Esophagus muscularis mucosa (tissue), 4 donors: ENCODE results near the gene ECD. TPM values are rescaled to one million over a fixed set of nuclear protein-coding genes. Genes with fewer than 3 reads are reported as not detected.

Experiments
- DNase-seq: peaks from one replicate; pipeline ENCODE4 v3.0.0-alpha.2; 2017; ENCODE audit errors: extremely low spot score
- H3K27ac ChIP-seq, 4 donors: fragments of 200-600 bp; sonication (generic); replicated peaks in 1 of 4; 1 replicate in 3 of 4; 2 replicates in 1 of 4; pipeline ENCODE4 v1.5.1; 2016 to 2019; ENCODE audit warnings: mild to moderate bottlenecking in 1 of 4
- H3K27me3 ChIP-seq, 4 donors: fragments of 200-600 bp; sonication (generic); one replicate each; pipeline versions ENCODE4 v1.5.1 to v1.6.0; 2016 to 2019
- H3K36me3 ChIP-seq, 4 donors: fragments of 200-600 bp; sonication (generic); one replicate each; pipeline ENCODE4 v1.5.1; 2016 to 2019
- H3K4me1 ChIP-seq, 4 donors: fragments of 200-600 bp; sonication (generic); one replicate each; pipeline ENCODE4 v1.5.1; 2016 to 2019
- H3K4me3 ChIP-seq, 4 donors: fragments of 200-600 bp; sonication (generic); 1 replicate in 2 of 4; 2 replicates in 2 of 4; pipeline ENCODE4 v1.5.1; 2016 to 2019; ENCODE audit warnings: mild to moderate bottlenecking in 4 of 4, moderate library complexity in 1 of 4
- H3K9me3 ChIP-seq, 4 donors: fragments of 200-600 bp; sonication (generic); 1 replicate in 3 of 4; 2 replicates in 1 of 4; pipeline ENCODE4 v1.5.1; 2016 to 2019
- CTCF ChIP-seq, 3 experiments: fragments of 200-600 bp in 2 of 3; fragments of 450-650 bp in 1 of 3; sonication (generic) in 2 of 3; IDR thresholded peaks; one replicate each; pipeline ENCODE4 v1.5.1; 2017 to 2019; ENCODE audit warnings: antibody characterized with exemption in 3 of 3, mild to moderate bottlenecking in 2 of 3, moderate library complexity in 1 of 3
- EP300 ChIP-seq: sonication (generic); formaldehyde crosslinking; IDR thresholded peaks from one replicate; pipeline ENCODE4 v1.6.1; 2017; ENCODE audit warnings: antibody characterized with exemption
- POLR2A ChIP-seq: fragments of 450-650 bp; IDR thresholded peaks from one replicate; pipeline ENCODE4 v1.6.1; 2017; ENCODE audit warnings: antibody characterized with exemption, moderate library complexity, mild to moderate bottlenecking, low read depth
- POLR2AphosphoS5 ChIP-seq, 2 donors: sonication (generic); formaldehyde crosslinking; IDR thresholded peaks; one replicate each; pipeline ENCODE4 v1.6.1; 2017; ENCODE audit warnings: antibody characterized with exemption in 2 of 2
- WGBS: methylation state at CpG from one replicate; pipeline ENCODE4 v1.1.5; 2018; 5-methylcytosine and 5-hydroxymethylcytosine counted together
- intact Hi-C: fragments of 100-400 bp; cut with DNase I; formaldehyde crosslinking; loops from one replicate; pipeline ENCODE4 v1.15.1; 2023
- small RNA-seq, 3 donors: library from RNA; depleted of rRNA; stranded (forward); fragments of <200 nt; gene quantifications; one replicate each; pipeline ENCODE3, GENCODE V24; 2016
- total RNA-seq, 4 donors: library from RNA; depleted of rRNA; stranded (reverse); fragments of >200 nt; gene quantifications; one replicate each; pipeline versions ENCODE4 v1.1.0 to v1.2.1, GENCODE V29; 2016

The ECD gene
- total RNA-seq, 4 donors from 2014 or later, result 22.7 to 30.3 (median 25.5) TPM

GRCh38 chr10:73086816-73087215 is 81.0 kb downstream of the ECD start:
- Histone ChIP-seq H3K36me3 (no peaks in the 10 kb centered on the region), H3K27me3 (no peaks in the 10 kb centered on the region), H3K4me1 (peaks cover 18 to 27% (median 26%) of the 10 kb centered on the region in 4 donors), H3K9me3 (no peaks in the 10 kb centered on the region), H3K27ac (no peak overlapping the region), H3K4me3 (no peak overlapping the region)
- 73% methylated on average over 4 of the region's 4 CpGs for WGBS
- no peak for DNase-seq
- TF ChIP-seq POLR2AphosphoS5 (IDR thresholded peaks at IDR 0.05) (no peak), CTCF (IDR thresholded peaks at IDR 0.05) (no peak), EP300 (no peak), POLR2A (no peak)
- intact Hi-C loops, result no loop called here

- H3K36me3 ChIP-seq, result peaks cover 0 to 1% (median 0%) of the 10 kb centered on the region in 4 donors
- intact Hi-C loops, result no loop called here
- H3K27me3 ChIP-seq, result no peaks in the 10 kb centered on the region
- H3K4me1 ChIP-seq, result peaks cover 13 to 32% (median 30%) of the 10 kb centered on the region in 4 donors
- DNase-seq, result no peak
- WGBS, result 94% methylated on average over 5 of the region's 5 CpGs
- H3K27ac ChIP-seq, result no peak overlapping the region
- TF ChIP-seq POLR2AphosphoS5 (IDR thresholded peaks at IDR 0.05), result no peak
- no peak overlapping the region for H3K4me3 ChIP-seq
- H3K9me3 ChIP-seq, result no peaks in the 10 kb centered on the region
These were observed 83.6 kb downstream of the ECD start for GRCh38 chr10:73084209-73084608.

Small RNAs within 50 kb of the gene (small RNA-seq; reads per million reads assigned to genes)
- 0 reads per million in 3 donors for gene RF00019
- 0 to 0.56 (median 0.34) reads per million in 3 donors for gene SNORA11F

Other genes with a start within 250 kb of the ECD start
- gene PLA2G12B, start 213.2 kb downstream of the ECD start, total RNA-seq, result not detected
- 10 to 100 TPM; 16.7 to 25.0 (median 19.2) TPM for gene P4HA1, start 71.1 kb downstream of the ECD start, total RNA-seq
- 1 to 10 TPM; 1.3 to 3.4 (median 2.5) TPM for gene NUDT13, start 57.6 kb downstream of the ECD start, total RNA-seq
- 10 to 100 TPM; 14.1 to 18.0 (median 14.9) TPM for gene FAM149B1, start 111 bp upstream of the ECD start, total RNA-seq
- gene DNAJC9, start 79.2 kb upstream of the ECD start, total RNA-seq, result 10 to 100 TPM in 3 of 4 donors, 1 to 10 TPM in 1; 9.3 to 13.6 (median 11.1) TPM
- gene MRPS16, start 84.6 kb upstream of the ECD start, total RNA-seq, result 10 to 100 TPM; 34.5 to 46.1 (median 38.0) TPM
- 1 to 10 TPM in 3 of 4 donors, under 1 TPM in 1; 0.99 to 3.3 (median 1.1) TPM for gene CFAP70, start 190.9 kb upstream of the ECD start, total RNA-seq
- 100 to 1,000 TPM; 105 to 135 (median 128) TPM for gene ANXA7, start 246.1 kb upstream of the ECD start, total RNA-seq